ENCODE data around the gene AUNIP.
A peak's percentile ranks its signal among the peaks of the same experiment; 100 is the strongest.

AUNIP gene

GRCh38 chr1:25797939-25798338, 61.3 kb downstream of the AUNIP start:
- TF ChIP-seq TAF1 (IDR thresholded peaks at IDR 0.05; ENCODE audit: low read depth) (no peak), RAD21 (IDR thresholded peaks at IDR 0.05; ENCODE audit: low read depth) (peak; percentile 33; the same call in 1 of the 2 replicates), TCF12 (IDR thresholded peaks at IDR 0.05; ENCODE audit: low read depth) (no peak)

GRCh38 chr1:25796811-25797458, 62.3 kb downstream of the AUNIP start:
- TF ChIP-seq TCF12 (IDR thresholded peaks at IDR 0.05; ENCODE audit: low read depth) = no peak
- TF ChIP-seq FOXM1 (IDR thresholded peaks at IDR 0.05; ENCODE audit: borderline replicate concordance, low read depth) = no peak
- TF ChIP-seq CEBPB (IDR thresholded peaks at IDR 0.05) = no peak
- TF ChIP-seq USF1 (IDR thresholded peaks at IDR 0.05) = no peak
- TF ChIP-seq EGR1 (IDR thresholded peaks at IDR 0.05) = no peak
- no peak for TF ChIP-seq REST (IDR thresholded peaks at IDR 0.05; ENCODE audit: low read depth)
- no peak for TF ChIP-seq CREB1 (IDR thresholded peaks at IDR 0.05; ENCODE audit: low read depth)
- peak; percentile 87 for TF ChIP-seq RAD21 (IDR thresholded peaks at IDR 0.05; ENCODE audit: low read depth)

GRCh38 chr1:25795946-25796810, 63.1 kb downstream of the AUNIP start:
- no peak for TF ChIP-seq EGR1 (IDR thresholded peaks at IDR 0.05)
- no peak for TF ChIP-seq EP300 (IDR thresholded peaks at IDR 0.05; ENCODE audit: borderline replicate concordance)
- no peak for TF ChIP-seq ZBTB7A (IDR thresholded peaks at IDR 0.05; ENCODE audit: low read depth)
- no peak for TF ChIP-seq MAX (IDR thresholded peaks at IDR 0.05)
- no peak for TF ChIP-seq REST (IDR thresholded peaks at IDR 0.05; ENCODE audit: low read depth)
- no peak for TF ChIP-seq TEAD4 (IDR thresholded peaks at IDR 0.05)
- no peak for TF ChIP-seq USF1 (IDR thresholded peaks at IDR 0.05)
- no peak for TF ChIP-seq TAF1 (IDR thresholded peaks at IDR 0.05; ENCODE audit: low read depth)

- TF ChIP-seq CEBPB (IDR thresholded peaks at IDR 0.05) (no peak), TAF1 (IDR thresholded peaks at IDR 0.05; ENCODE audit: low read depth) (no peak), ZBTB7A (IDR thresholded peaks at IDR 0.05; ENCODE audit: low read depth) (no peak), USF1 (IDR thresholded peaks at IDR 0.05) (no peak), EGR1 (IDR thresholded peaks at IDR 0.05) (no peak)
These were observed 64.0 kb downstream of the AUNIP start for GRCh38 chr1:25795211-25795610.

- TF ChIP-seq TEAD4 (IDR thresholded peaks at IDR 0.05) (no peak), ZBTB7A (IDR thresholded peaks at IDR 0.05; ENCODE audit: low read depth) (no peak), TCF12 (IDR thresholded peaks at IDR 0.05; ENCODE audit: low read depth) (no peak), EP300 (IDR thresholded peaks at IDR 0.05; ENCODE audit: borderline replicate concordance) (no peak), NFIC (IDR thresholded peaks at IDR 0.05) (no peak), YY1 (IDR thresholded peaks at IDR 0.05; ENCODE audit: low read depth) (no peak), TAF1 (IDR thresholded peaks at IDR 0.05; ENCODE audit: low read depth) (no peak), FOXM1 (IDR thresholded peaks at IDR 0.05; ENCODE audit: borderline replicate concordance, low read depth) (no peak), EGR1 (IDR thresholded peaks at IDR 0.05) (no peak), USF1 (IDR thresholded peaks at IDR 0.05) (no peak), REST (IDR thresholded peaks at IDR 0.05; ENCODE audit: low read depth) (no peak), RAD21 (IDR thresholded peaks at IDR 0.05; ENCODE audit: low read depth) (no peak), MAX (IDR thresholded peaks at IDR 0.05) (no peak)
These were observed 64.9 kb downstream of the AUNIP start for GRCh38 chr1:25794325-25794724.
